Choroid plexus epithelial cell (primary cell): Measurements from ENCODE around the gene SCCPDH.

Source experiments
- DNase-seq: peaks from one replicate; pipeline ENCODE4 v3.0.0-alpha.2; 2010; ENCODE audit warnings: low read depth
- H3K4me3 ChIP-seq: 2 replicates; pipeline ENCODE4 v1.5.1; 2011; ENCODE audit warnings: low read depth, mild to moderate bottlenecking, control low read depth, low read length, moderate library complexity
- TF ChIP-seq, protein P1 (sequence below): conservative IDR thresholded peaks from 2 replicates; pipeline ENCODE4 v1.5.1; 2011; ENCODE audit warnings: low read depth, mild to moderate bottlenecking, control low read depth, inconsistent platforms, low read length, moderate library complexity

The SCCPDH gene

DNA sequence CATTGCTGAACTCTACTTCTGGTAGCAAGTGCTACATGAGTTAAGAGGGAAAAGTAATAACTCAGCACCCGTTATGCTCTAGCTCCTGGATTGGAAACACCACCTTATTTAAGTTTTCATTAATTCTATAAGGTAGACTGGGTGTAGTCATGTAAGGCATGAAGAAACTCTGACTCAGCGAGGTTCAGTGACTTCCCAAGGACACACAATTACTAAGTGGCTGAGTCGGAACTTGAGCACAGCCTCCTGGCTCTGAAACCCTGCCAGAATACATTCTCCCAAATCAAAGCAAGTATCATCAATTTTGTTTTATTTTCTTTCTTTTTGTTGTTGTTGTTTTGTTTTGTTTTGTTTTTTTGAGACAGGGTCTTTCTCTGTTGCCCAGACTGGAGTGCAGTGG, 29.1 kb upstream of the SCCPDH start:
- TF ChIP-seq, protein P1, sequence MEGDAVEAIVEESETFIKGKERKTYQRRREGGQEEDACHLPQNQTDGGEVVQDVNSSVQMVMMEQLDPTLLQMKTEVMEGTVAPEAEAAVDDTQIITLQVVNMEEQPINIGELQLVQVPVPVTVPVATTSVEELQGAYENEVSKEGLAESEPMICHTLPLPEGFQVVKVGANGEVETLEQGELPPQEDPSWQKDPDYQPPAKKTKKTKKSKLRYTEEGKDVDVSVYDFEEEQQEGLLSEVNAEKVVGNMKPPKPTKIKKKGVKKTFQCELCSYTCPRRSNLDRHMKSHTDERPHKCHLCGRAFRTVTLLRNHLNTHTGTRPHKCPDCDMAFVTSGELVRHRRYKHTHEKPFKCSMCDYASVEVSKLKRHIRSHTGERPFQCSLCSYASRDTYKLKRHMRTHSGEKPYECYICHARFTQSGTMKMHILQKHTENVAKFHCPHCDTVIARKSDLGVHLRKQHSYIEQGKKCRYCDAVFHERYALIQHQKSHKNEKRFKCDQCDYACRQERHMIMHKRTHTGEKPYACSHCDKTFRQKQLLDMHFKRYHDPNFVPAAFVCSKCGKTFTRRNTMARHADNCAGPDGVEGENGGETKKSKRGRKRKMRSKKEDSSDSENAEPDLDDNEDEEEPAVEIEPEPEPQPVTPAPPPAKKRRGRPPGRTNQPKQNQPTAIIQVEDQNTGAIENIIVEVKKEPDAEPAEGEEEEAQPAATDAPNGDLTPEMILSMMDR, result no peak
- H3K4me3 ChIP-seq, result no peak overlapping the region
- no peak for DNase-seq

DNA sequence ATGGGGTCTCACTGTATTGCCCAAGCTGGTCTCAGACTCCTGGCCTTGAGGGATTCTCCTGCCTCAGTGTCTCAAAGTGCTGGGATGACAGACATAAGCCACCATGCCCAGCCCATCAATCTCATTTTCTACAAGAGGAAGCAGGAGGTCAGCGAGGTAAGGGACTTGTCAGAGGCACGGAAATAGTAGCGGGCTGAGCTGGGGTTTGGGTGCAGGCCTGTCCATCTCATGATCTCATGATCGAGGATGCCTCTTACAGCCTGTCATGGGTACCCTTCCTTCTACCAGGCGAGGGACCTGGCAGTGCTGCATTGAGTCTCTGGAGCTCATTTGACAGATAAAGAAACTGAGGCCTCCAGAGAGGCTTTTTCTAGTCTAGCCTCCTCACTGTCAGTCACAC, 28.5 kb upstream of the SCCPDH start:
- DNase-seq, result no peak
- TF ChIP-seq, protein P1, result no peak
- no peak overlapping the region for H3K4me3 ChIP-seq

DNA sequence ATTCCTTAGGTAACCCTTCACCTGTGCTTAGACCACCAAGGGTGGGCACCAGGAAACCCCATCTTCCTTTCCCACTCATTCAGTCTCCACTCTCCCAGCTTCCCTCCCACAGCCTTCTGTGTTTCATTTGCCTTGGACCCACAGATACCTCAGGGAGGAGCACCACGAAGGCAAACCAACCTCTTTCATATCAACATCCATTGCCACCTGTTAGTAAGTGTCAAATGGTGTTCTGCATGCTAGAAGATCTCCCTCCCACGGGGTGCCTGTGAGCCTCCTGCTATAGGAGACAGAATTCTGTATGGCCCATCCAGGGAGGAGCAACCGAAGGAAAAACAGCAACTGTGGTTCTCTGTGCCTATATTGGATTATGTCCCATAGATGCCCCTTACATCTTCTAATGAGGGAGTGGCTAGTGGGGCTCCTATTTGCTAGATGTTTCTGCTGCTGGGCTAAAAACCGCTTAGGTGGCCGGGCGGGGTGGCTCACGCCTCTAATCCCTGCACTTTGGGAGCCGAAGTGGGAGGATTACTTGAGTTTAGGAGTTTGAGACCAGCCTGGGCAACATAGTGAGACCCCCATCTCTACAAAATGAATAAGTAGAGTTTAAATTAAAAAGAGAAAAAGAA, 25.6 kb upstream of the SCCPDH start:
- DNase-seq, result no peak
- H3K4me3 ChIP-seq, result peak overlapping the region; percentile 40
- TF ChIP-seq, protein P1, result no peak

DNA sequence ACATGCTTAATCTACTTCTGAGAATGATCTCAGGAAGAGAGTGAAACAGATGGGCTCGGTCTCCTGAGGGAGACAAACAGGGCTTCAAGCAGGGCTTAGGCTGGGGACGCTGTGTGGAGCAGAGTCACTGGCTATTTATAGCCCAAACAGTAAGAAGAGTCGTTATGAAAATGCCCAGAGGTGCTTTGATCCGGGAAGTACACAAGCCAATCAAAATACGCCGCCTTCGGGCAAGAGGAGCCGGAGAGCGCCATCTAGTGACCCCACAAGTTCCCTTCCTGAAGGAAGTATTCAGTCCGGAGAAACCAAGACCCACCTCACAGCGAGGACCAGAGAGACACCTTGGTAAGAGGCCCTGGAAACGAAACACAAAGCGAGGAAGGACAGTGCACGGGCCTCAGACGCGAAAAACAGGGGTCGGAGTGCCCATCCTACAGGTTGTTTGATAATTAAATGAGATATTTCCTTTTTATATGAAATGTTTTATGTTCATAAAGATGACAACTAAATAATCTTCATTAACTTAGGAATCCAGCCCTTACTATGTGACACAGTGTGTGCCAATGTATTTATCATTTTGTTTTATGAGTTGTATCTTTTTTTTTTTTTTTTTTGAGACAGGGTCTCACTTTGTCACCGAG, 25.0 kb upstream of the SCCPDH start:
- TF ChIP-seq, protein P1, result peak; percentile 91
- peak; percentile 96 for DNase-seq
- peak overlapping the region; percentile 40 for H3K4me3 ChIP-seq

DNA sequence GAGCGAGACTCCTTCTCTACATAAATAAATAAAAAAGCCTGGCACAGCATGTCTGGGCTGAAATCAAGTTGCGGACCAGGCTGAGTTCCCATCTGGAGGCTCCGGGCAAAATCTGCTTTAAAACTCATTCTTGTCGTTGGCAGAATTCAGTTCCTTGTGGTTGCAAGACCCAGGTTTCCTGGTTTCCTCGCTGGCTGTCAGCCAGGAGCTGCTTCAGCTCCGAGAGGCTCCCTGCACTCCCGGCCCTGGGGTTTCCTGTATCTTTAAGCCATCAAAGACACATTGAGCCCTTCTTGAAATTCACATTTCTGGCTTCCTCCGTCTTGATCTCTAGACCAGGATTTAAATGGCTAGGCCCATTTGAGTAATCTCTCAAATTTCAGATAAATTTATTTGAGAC, 20.6 kb upstream of the SCCPDH start:
- DNase-seq, result peak; percentile 41
- TF ChIP-seq, protein P1, result no peak
- H3K4me3 ChIP-seq, result no peak overlapping the region

DNA sequence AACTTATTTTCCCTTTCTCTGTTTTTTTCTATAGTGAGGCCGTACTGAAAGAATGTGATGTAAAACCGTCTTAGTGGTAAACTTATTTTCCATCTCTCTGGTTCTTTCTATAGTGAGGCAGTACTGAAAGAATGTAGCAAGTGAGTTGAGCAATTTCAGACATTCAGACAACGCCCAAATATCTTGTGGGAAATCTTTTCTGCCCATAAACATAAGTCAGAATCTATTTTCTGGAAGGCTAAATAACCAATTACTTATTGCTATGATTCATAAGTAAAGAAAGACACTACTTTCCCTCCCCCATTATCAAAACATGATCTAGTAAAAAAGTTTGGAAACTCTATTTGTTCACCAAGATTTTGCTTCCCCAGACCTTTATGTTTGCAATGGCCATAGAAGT, 18.8 kb upstream of the SCCPDH start:
- no peak overlapping the region for H3K4me3 ChIP-seq
- TF ChIP-seq, protein P1, result no peak
- peak; percentile 95 for DNase-seq

DNA sequence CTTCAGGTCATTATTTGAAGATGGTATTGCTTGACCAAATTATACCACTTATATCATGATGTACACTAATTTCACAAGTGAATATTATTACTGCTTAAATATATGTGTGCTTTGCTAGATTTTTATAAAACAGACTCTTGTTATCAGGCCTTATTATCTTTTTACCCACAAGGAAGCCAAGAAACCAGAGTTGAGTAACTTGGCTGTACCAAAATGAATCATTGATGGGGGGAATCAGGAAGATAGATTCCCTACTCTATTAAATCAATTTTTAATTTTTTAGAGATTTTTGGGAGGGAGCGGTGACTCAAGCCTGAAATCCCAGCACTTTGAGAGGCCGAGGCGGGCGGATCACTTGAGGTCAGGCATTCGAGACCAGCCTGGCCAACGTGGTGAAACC, 16.0 kb upstream of the SCCPDH start:
- TF ChIP-seq, protein P1, result no peak
- H3K4me3 ChIP-seq, result no peak overlapping the region
- DNase-seq, result no peak
